HG03378 (cell line): ENCODE data around the gene CFAP97D1.

ENCODE experiments used
- ATAC-seq: cut with Tn5 transposase; IDR thresholded peaks from one replicate; pipeline ENCODE4 v1.9.1; 2021; ENCODE audit warnings: mild to moderate bottlenecking, moderate library complexity; ENCODE audit not compliant: unreplicated experiment

Gene CFAP97D1

GRCh38 chr17:43823350-43824084 is 43.3 kb downstream of the CFAP97D1 start:
- ATAC-seq, result no peak

GRCh38 chr17:43825567-43825966 is 45.3 kb downstream of the CFAP97D1 start:
- ATAC-seq, result no peak

GRCh38 chr17:43826206-43826605 is 46.0 kb downstream of the CFAP97D1 start:
- no peak for ATAC-seq

GRCh38 chr17:43827596-43827995 is 47.4 kb downstream of the CFAP97D1 start:
- no peak for ATAC-seq

GRCh38 chr17:43829738-43830137 is 49.5 kb downstream of the CFAP97D1 start:
- ATAC-seq, result no peak

- ATAC-seq, result no peak
Observed at GRCh38 chr17:43830510-43831140, 50.4 kb downstream of the CFAP97D1 start.

GRCh38 chr17:43831633-43832032 is 51.4 kb downstream of the CFAP97D1 start:
- ATAC-seq, result no peak

GRCh38 chr17:43832168-43832975 is 52.1 kb downstream of the CFAP97D1 start:
- ATAC-seq, result no peak

GRCh38 chr17:43832976-43833829 is 53.0 kb downstream of the CFAP97D1 start, which contains the start of gene MPP3:
TSS of gene MPP3 (minus strand) at chr17:43833146. CDS start at chr17:43831906, 1,240 bp downstream.
- ATAC-seq, result no peak

- no peak for ATAC-seq
Observed at GRCh38 chr17:43834106-43834505, 53.9 kb downstream of the CFAP97D1 start.
